ENCODE data around the gene GAB3.
"Not testable (repeated sequence)": the region's sequence is repeated elsewhere in the genome, so short reads cannot be mapped to it uniquely, and the experiment has no call there.

The GAB3 gene

GRCh38 chrX:154655346-154655745, 95.5 kb downstream of the GAB3 start:
- DNase-seq, result no peak

- no peak for DNase-seq
Measured at GRCh38 chrX:154654925-154655324, 96.0 kb downstream of the GAB3 start.

GRCh38 chrX:154654372-154654771, 96.5 kb downstream of the GAB3 start:
- no peak for DNase-seq

- not testable (repeated sequence) for DNase-seq
Measured at GRCh38 chrX:154653413-154653812, 97.5 kb downstream of the GAB3 start, which contains the start of gene CTAG2. Gene CTAG2 (minus strand): TSS chrX:154653579. CDS start chrX:154653515, 64 bp downstream.

GRCh38 chrX:154653048-154653401, 97.9 kb downstream of the GAB3 start:
- no peak for DNase-seq

GRCh38 chrX:154652311-154653047, 98.4 kb downstream of the GAB3 start:
- no peak for DNase-seq

- DNase-seq, result no peak
Measured at GRCh38 chrX:154650221-154650510, 100.7 kb downstream of the GAB3 start.

GRCh38 chrX:154649503-154650220, 101.2 kb downstream of the GAB3 start:
- DNase-seq, result no peak

- no peak for DNase-seq
Measured at GRCh38 chrX:154648931-154649330, 101.9 kb downstream of the GAB3 start.

GRCh38 chrX:154645745-154646378, 105.0 kb downstream of the GAB3 start:
- not testable (repeated sequence) for DNase-seq

- not testable (repeated sequence) for DNase-seq
Measured at GRCh38 chrX:154643708-154644107, 107.2 kb downstream of the GAB3 start.

- DNase-seq, result not testable (repeated sequence)
Measured at GRCh38 chrX:154641740-154642139, 109.1 kb downstream of the GAB3 start.

- not testable (repeated sequence) for DNase-seq
Measured at GRCh38 chrX:154633661-154634060, 117.2 kb downstream of the GAB3 start.

- not testable (repeated sequence) for DNase-seq
Measured at GRCh38 chrX:154630949-154631348, 119.9 kb downstream of the GAB3 start.

- not testable (repeated sequence) for DNase-seq
Measured at GRCh38 chrX:154628960-154629359, 121.9 kb downstream of the GAB3 start.
